SH-SY5Y (cell line): ENCODE results near the gene XPR1.

Source experiments
- GATA2 ChIP-seq: IDR thresholded peaks from 2 replicates; pipeline ENCODE4 v1.6.1; 2011; ENCODE audit warnings: mild to moderate bottlenecking, low read depth, low read length
- GATA3 ChIP-seq: IDR thresholded peaks from 2 replicates; pipeline ENCODE4 v1.6.1; 2011; ENCODE audit warnings: low read depth, mild to moderate bottlenecking, low read length, moderate library complexity

DNA sequence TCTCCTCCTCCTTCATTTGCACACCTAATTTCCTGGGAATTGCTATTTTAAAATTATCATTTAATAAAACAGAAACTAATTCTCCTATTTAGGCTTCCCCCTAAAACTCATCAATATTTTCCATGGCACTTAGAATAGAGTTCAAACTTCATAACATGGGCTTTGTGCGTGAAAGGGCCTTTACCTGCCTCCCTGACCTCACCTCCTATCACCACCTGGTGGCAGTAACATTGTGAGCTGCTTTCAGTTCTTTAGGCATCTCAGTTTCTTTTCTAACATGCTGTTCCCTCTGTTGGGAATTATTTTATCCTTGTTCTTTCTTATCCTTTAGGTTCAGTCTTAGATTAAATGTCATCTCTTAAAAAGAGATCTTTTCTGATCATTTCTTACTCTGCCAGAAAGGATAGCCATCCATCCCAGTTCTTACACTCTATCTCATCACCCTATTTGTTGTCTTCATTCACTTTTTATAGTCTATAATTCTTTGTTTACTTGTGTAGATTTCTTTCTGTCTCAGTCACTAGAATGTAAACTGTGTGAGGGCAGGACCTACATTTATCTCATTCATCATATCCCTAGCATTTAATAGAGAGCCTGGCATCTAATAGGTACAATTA lies 147.1 kb downstream of the XPR1 start:
- TF ChIP-seq GATA2 (no peak), GATA3 (no peak)
